ENCODE results near the gene DHRS7B.

Gene DHRS7B

DNA sequence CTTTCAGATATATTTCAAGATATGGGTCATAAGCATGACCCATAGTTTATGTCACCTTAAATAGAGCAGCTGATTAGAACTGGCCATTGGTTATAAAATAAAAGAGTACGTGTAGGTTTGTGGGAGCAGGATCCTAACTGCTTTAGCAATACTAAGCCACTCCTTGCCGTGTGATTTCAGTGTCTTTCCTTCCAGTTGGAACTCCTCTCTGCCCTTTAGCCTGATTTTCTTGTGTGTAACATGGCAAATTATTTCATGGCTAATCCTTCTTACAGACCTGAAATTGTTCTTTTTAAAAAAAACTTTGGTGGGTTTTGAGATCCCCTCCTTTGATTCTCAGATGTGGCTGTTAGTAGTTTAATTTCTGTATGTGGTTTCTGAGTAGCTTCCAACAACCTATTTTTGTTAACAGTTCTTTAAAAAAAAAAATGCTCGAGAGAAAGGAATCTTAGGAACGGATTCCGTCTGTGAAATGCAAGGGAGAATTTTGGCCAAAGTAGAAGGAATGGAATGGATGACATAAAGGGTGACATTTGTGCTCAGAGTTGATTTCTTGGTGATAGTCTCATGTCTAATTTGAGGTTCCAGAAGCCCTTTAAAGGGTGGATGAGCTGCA, 39.9 kb downstream of the DHRS7B start:
- no peak for TF ChIP-seq CTCF (conservative IDR thresholded peaks at IDR 0.05; ENCODE audit: low read depth, low read length)

GRCh38 chr17:21167303-21167702, 40.5 kb downstream of the DHRS7B start:
- no peak for DNase-seq (ENCODE audit: low read depth)
- no peak for TF ChIP-seq CTCF (conservative IDR thresholded peaks at IDR 0.05; ENCODE audit: low read depth, low read length)
- H3K4me3 ChIP-seq (ENCODE audit: low read depth, low read length): no peak overlapping the region

More for the DNA sequence above, 39.9 kb downstream of the DHRS7B start:
- DNase-seq (ENCODE audit: low read depth): peak; percentile 46
- H3K4me3 ChIP-seq (ENCODE audit: low read depth, low read length): no peak overlapping the region

GRCh38 chr17:21168555-21168865, 41.7 kb downstream of the DHRS7B start:
- TF ChIP-seq CTCF (conservative IDR thresholded peaks at IDR 0.05; ENCODE audit: low read depth, low read length): no peak
- H3K4me3 ChIP-seq (ENCODE audit: low read depth, low read length): no peak overlapping the region
- DNase-seq (ENCODE audit: low read depth): no peak

DNA sequence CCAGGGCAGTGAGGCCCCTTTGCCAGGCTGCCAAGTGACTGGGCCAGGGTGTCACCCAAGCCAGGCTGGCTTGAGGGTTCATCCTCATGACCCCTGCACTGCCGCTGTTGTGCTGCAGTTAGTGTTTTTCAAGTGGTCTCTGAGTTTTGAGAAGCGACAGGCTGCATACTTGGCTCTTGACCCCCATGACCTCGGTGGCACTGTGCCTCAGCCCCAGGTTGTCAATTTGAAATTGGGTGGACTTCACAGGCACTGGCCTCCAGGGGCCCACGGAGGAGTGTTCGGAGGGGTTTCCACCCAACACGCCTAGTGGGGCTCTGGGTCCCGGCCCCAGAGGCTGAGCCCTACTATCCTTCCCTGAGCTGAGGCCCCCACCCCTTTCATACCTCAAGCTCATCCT, 42.7 kb downstream of the DHRS7B start:
- no peak for DNase-seq (ENCODE audit: low read depth)
- TF ChIP-seq CTCF (conservative IDR thresholded peaks at IDR 0.05; ENCODE audit: low read depth, low read length): no peak
- no peak overlapping the region for H3K4me3 ChIP-seq (ENCODE audit: low read depth, low read length)

DNA sequence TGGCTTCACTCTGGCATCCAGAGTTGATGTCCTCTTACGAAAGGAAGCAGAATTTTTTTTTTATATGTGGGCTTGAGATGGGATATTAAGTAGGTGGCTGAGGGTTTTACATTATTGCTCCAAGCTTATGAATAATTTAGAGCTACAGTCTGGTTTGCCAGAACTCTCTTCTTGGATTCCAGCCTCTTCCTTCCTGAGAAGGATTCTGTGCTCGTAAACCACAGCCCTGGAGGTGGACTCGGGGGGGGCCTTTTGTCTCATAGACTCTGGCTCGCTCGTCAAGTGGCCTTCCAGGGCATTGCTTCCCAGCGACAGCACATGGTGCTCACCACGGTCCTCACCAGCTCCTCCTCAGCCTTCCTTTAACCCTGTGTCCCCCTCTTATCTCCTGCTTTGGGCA, 44.0 kb downstream of the DHRS7B start:
- no peak overlapping the region for H3K4me3 ChIP-seq (ENCODE audit: low read depth, low read length)
- DNase-seq (ENCODE audit: low read depth): no peak
- no peak for TF ChIP-seq CTCF (conservative IDR thresholded peaks at IDR 0.05; ENCODE audit: low read depth, low read length)

GRCh38 chr17:21171309-21171922, 44.7 kb downstream of the DHRS7B start:
- H3K4me3 ChIP-seq (ENCODE audit: low read depth, low read length): no peak overlapping the region
- TF ChIP-seq CTCF (conservative IDR thresholded peaks at IDR 0.05; ENCODE audit: low read depth, low read length): no peak
- no peak for DNase-seq (ENCODE audit: low read depth)

DNA sequence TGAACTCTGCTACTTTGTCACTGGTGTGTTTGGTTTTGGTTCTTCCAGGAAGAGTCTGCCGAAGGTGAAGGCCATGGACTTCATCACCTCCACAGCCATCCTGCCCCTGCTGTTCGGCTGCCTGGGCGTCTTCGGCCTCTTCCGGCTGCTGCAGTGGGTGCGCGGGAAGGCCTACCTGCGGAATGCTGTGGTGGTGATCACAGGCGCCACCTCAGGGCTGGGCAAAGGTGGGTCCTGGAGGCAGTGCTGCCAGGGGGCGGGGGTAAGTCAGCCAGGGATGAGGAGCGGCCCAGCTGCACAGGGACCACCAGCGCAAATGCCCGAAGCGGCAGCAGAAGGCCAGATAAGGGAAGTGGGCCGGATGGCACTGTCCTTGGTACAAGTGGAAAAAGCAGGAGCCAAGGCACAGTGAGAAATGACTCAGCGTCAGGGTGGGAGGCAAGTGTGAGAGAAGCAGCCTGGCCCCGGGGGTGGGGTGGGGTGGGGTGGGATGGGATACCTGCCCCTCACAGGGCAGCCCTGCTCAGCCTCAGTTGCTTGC, 45.3 kb downstream of the DHRS7B start:
- no peak for DNase-seq (ENCODE audit: low read depth)
- no peak overlapping the region for H3K4me3 ChIP-seq (ENCODE audit: low read depth, low read length)
- TF ChIP-seq CTCF (conservative IDR thresholded peaks at IDR 0.05; ENCODE audit: low read depth, low read length): no peak
